ENCODE data around the gene F7.

DNA sequence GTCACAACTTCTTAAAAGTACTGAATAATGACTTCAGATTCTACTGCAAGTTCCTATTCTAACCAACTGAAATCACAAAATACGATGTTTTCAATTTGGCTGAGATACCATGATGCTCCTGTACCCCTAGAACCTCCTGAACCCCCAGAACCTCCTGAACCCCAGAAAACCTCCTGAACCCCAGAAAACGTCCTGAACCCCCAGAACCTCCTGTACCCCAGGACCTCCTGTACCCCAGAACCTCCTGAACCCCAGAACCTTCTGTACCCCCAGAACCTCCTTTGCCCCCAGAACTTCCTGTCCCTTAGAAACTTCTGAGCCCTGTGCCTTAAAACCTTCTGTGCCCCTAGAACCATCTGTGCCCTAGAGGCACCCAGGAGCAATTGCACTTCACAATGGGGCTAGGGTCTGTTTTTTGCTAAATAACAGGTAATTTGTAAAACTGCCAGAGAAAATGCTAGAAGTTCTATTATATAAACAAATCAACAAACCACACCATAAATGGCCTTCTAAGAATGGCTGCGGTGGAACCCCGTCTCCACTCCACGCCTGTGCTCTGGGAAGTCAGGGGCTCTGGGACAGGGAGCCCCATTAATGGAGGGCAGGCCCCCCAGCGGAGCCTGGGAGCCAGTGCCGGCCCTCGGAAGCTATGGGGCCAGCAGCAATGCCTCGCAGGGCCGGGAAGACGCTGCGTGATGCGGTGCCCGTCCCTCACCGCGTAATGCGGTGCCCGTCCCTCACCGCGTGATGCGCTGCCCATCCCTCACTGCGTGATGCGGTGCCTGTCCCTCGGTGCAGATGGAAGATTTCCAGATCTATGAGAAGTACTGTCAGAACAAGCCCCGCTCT lies 21.3 kb upstream of the F7 start:
- no peak for TF ChIP-seq EZH2 (IDR thresholded peaks at IDR 0.05; ENCODE audit: insufficient read depth, poor library complexity, severe bottlenecking)
- no peak for TF ChIP-seq EZH2phosphoT487 (IDR thresholded peaks at IDR 0.05; ENCODE audit: insufficient read depth, low read depth)
